HFF-Myc (cell line): Measurements from ENCODE around the gene CAMTA1.

Experiments
- DNase-seq: peaks from one replicate; pipeline ENCODE4 v3.0.0-alpha.2; 2011; ENCODE audit warnings: low read depth; ENCODE audit errors: extremely low read depth
- H3K4me3 ChIP-seq: replicated peaks from 2 replicates; pipeline ENCODE4 v1.5.1; 2011; ENCODE audit warnings: low read depth, mild to moderate bottlenecking, control low read depth, low read length
- CTCF ChIP-seq: IDR thresholded peaks from 2 replicates; pipeline ENCODE4 v1.5.1; 2012; ENCODE audit warnings: mild to moderate bottlenecking, low read depth, low read length, control low read depth; ENCODE audit errors: missing control alignments

CAMTA1 gene

DNA sequence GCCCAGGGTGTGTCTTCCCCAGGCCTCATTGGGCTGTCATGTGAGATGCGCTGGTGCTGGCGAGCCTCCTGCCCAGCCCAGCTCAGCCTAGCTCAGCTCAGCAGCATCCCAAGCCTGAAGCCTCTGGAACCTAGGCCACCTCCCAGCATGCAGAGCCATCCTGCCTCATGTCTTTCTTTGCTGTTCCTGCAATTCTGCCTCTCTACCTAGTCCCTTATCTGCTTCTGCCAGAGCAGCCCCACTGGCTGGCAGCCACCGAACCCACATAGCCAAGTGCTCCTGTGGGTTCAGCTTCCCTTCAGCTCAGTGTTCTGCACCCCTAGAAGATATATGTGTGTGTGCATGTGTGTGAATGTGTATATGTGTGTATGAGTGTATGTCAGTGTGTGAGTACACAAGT is 694.3 kb downstream of the CAMTA1 start:
- DNase-seq = no peak
- H3K4me3 ChIP-seq = no peak overlapping the region
- no peak for TF ChIP-seq CTCF

DNA sequence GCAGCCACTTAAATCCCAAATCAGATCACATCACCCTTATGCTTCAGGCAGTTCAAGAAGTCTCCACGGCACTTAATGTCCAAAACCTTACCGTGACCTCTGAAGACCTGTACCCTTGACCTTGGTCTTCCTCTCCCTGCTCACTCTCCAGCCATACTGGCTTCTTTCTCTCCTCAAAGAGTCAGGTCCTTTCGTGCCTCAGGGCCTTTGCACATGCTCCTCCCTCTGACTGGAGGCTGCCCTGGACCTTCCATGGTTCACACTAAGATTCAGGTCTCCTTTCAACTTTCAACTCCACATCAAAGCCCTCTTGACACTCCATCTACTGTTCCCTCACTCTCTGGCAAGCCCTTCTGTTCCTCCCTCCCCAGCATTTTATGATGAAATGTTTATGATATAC is 695.9 kb downstream of the CAMTA1 start:
- DNase-seq = no peak

GRCh38 chr1:7482077-7482476 is 696.8 kb downstream of the CAMTA1 start:
- no peak for TF ChIP-seq CTCF
- no peak overlapping the region for H3K4me3 ChIP-seq
- no peak for DNase-seq

More for the DNA sequence above, 695.9 kb downstream of the CAMTA1 start:
- H3K4me3 ChIP-seq = no peak overlapping the region
- no peak for TF ChIP-seq CTCF

GRCh38 chr1:7482772-7483495 is 697.7 kb downstream of the CAMTA1 start:
- TF ChIP-seq CTCF = no peak
- no peak overlapping the region for H3K4me3 ChIP-seq
- no peak for DNase-seq

DNA sequence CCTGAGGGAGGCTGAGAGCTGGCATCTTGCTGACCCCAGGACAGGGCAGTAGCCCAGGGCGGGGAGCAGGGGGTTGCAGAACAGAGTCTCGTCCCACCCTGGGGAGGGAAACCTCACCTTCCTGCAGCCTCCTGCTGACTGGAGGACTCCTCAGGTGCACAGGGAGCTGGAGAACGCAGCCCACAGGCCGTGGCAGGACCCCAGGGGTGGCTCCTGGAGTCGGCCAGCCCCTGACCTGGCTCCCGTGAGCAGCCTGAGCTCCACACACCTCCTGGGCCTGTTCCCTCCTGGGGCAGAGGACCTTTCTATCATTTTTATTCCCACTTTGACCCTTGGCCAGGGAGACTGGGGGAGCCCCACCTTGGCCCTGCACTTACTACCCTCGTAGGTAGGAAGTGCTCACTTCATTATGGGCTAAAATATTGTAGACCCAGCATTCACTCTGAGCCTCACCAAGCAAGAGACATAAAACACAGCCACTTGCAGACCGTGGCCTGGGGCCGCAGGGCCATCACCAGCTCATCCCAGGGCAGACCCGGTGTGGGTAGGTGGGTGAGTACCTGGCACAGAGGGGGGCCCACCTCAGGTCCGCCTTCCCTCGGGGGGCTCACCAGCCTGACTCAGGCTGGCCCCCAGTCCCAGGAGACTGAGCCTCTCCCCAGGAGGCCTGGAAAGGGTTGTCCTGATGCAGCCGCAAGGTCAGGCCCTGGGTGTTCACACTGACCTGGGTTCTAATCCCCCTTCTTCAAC is 698.6 kb downstream of the CAMTA1 start:
- DNase-seq = no peak
- H3K4me3 ChIP-seq = no peak overlapping the region
- TF ChIP-seq CTCF = no peak

GRCh38 chr1:7485086-7485780 is 700.0 kb downstream of the CAMTA1 start:
- TF ChIP-seq CTCF = no peak
- no peak for DNase-seq

More at GRCh38 chr1:7485086-7485780, 700.0 kb downstream of the CAMTA1 start:
- H3K4me3 ChIP-seq = no peak overlapping the region
